ENCODE measurements around the gene MRPL22.
"Not testable (repeated sequence)": the region's sequence is repeated elsewhere in the genome, so short reads cannot be mapped to it uniquely, and the experiment has no call there.

Gene MRPL22

GRCh38 chr5:154940772-154941620 lies at the start of gene MRPL22:
Gene MRPL22 (plus strand): TSS chr5:154941073. CDS start chr5:154941111, 38 bp downstream.
- DNase-seq (ENCODE audit: low spot score) = peak; percentile 94

DNA sequence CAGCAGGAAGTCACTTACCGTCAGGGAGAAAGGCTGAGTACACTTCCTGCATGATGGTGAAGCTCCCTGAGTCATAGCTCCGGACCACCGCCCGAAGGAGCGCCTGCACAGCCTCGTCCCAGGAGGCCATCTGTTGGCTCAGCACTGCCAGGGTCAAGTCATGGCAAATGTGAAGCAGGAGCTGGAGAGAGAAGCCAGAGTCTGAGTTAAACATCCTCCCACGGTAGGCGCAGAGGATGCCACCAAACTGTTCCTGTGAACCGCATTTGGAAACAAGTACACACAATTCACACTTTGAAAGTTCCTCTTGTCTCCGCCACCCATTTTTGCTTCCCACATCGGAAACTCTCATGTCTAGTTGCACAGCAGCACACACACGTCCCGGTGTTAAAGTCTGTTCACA lies 48.5 kb upstream of the MRPL22 start:
- no peak for DNase-seq (ENCODE audit: low spot score)

GRCh38 chr5:154893381-154893780 lies 47.5 kb upstream of the MRPL22 start:
- DNase-seq (ENCODE audit: low spot score) = no peak

DNA sequence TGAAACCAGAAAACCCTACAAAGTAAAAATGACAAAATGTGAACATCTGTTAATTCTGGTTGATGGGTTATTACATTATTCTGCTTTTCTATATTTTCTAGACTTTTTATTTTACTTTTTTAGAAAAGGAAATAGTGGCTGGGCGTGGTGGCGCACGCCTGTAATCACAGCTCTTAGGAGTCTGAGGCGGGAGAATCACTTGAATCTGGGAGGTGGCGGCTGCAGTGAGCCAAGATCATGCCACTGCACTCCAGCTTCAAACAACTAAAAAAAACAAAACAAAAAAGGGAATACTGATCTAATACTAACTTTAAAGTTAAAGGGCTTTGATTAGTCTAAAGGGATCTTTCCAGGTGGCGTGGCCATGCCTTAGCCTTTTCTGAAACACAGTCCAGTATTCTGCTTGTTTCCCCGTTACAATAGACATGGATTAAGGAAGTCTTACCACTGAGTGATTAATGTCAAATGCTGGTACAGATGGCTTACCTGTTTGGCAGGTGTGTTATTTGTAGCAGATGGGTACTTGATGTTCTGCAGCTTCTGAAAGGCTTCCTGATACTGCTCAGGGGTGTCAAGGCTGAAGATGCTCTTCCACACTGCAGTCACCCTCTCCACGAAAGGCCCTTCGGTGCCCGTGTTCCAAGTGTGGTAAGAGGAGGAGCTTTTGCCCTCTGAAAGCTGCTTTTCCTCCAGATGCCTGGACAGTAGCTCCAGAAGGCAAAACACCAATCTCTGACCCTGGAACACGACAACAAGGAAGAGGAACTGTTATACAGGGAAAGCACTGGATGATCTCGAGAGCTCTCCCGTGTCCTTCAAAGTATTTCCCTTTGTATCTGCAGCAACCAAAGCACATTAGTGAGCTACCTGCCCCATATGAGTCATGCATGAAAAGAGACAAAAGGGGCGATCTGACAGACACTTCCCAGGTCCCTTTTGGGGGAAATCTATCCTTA lies 45.0 kb upstream of the MRPL22 start:
- no peak for DNase-seq (ENCODE audit: low spot score)

DNA sequence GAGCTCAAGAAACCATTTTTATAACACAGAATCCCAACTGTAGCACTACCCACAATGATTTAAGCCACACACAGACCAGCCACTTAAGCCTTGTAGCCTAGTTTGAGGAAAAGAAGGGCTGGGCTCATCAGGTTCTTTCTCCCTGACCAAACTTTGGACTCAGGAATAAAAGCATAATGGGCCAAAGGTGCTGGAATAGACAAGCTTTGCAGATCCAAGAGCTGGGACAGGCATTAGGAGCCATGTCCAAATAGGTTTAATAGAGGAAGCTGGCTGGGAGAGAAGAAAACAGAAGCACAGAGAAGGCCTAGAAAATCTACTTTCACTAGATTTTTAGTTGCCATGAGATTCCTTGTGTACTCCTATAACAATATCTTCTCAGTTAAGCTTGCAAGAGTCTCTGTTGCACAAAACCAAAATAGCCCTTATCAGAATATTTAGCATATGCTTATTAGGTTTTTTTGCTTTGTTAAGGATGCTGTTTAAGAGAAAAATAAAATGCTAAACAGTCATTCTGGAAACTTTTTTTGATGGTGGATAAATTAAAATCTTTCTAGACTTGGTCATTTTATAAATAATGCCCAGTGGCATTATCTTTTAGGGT lies 44.2 kb upstream of the MRPL22 start:
- no peak for DNase-seq (ENCODE audit: low spot score)

DNA sequence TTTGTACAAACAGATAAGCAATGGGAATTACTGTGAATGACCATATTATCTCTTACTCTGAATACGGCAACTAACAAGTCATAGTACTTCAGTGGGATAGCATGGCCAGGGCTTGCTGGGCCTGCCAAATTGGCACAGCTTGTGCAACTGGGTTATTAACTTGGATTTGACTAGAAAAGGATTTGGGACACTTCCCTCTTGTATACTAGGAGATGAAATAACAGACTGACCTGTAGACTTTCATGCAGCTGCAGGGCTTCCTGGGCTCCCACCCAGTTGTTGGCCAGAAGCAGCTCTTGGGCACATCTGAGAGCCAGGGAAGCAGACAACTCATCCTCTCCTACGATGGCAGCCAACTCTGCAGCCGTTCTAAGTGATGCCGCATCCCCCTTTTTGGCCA lies 42.7 kb upstream of the MRPL22 start:
- no peak for DNase-seq (ENCODE audit: low spot score)

DNA sequence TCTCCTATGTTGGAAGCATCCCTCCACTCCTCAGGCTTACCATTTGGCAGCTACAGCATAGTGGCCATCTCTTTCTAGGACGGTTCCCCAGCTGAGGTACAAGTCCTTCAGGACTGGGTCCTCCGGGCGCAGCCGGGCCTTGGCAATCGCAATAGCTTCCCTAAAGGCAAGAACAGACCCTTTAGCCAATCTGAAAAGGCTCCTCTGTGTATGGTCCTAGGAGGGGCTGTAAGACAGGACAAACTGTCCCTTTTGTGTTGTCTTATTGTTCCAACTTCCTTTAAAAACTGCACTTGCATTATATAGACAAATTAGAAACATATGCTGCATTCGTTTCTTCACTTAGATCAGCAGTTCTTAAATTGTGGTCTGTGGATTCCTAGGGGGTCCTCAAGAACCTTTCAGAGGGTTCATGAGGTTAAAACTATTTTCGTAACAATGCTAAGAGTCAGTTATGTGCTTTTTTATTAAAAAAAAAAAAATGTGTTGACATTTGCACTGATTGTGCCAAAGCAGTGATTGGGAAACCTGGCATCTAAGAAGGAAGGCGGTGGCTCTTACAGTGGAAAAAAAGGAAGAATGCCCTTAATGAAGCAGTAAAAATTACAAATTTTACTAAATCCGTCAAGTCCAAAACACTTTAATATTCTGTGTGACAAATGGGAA lies 41.6 kb upstream of the MRPL22 start:
- DNase-seq (ENCODE audit: low spot score) = no peak

DNA sequence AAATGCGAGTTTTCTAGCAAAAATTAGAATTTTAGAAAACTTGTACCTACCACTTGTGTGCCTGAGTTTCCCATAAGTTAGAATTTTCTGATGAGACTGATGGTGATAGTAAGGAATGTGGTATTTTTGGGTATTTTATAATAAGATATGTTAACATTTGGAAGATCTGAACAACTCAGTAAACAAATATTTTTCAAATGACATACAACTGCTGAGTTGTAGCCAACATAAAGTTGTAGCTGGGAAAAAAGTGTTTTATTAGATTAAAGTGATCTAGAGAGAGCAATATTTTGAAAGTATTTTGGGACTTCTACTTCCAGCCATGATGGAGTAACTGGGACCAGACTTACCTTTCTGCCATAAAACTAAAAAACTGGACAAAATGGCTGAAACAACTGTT lies 40.8 kb upstream of the MRPL22 start:
- no peak for DNase-seq (ENCODE audit: low spot score)

GRCh38 chr5:154901276-154901675 lies 39.6 kb upstream of the MRPL22 start:
- DNase-seq (ENCODE audit: low spot score) = no peak

- no peak for DNase-seq (ENCODE audit: low spot score)
Measured at GRCh38 chr5:154901913-154902312, 39.0 kb upstream of the MRPL22 start.

DNA sequence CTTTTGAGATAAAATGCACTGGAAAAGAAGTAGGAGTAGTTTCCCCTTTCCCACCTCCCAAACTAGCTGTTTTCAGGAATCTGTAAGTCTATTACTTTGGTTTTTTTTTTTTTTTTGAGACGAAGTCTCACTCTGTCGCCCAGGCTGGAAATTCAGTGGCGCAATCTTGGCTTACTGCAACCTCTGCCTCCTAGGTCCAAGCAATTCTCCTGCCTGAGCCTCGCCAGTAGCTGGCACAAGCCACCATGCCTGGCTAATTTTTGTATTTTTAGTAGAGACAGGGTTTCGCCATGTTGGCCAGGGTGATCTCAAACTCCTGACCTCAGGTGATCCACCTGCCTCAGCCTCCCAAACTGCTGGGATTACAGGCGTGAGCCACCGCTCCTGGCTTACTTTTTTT lies 35.3 kb upstream of the MRPL22 start:
- DNase-seq (ENCODE audit: low spot score) = not testable (repeated sequence)

DNA sequence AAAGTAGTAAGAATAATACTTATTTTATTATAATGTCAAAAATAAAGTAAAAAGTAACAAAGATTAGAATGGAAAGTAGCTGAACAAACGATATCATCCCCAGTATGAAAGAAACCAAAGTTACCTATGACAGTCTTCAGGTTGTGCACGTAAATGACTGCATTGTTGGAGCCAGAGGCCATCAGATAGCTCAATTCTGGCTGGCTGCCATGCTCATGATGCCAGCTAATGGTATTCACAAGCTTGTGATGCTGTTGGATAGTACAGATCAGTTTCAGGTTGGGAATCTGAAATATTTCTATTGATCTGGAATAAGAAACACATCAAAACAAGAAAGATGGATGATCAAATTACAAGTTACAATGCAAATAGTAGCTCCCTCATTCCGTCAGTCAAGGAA lies 24.0 kb upstream of the MRPL22 start:
- no peak for DNase-seq (ENCODE audit: low spot score)

DNA sequence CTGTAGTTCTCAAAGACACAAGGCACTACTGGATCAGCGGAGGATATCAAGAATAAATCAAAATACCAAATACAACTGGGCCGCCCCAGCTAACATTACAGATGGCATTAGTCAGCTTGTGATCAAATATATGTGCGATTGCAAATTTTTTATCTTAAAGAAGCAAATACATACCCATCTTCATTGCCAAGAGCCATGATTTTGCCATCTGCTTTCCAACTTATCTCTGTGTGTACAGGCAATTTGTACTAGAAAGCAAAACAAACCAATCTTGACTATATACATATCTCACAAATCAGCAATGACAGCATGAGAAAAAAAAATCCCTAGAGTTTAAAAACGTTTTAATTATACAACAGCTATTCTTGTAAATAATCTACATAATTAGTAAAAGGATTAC lies 23.1 kb upstream of the MRPL22 start:
- DNase-seq (ENCODE audit: low spot score) = no peak

DNA sequence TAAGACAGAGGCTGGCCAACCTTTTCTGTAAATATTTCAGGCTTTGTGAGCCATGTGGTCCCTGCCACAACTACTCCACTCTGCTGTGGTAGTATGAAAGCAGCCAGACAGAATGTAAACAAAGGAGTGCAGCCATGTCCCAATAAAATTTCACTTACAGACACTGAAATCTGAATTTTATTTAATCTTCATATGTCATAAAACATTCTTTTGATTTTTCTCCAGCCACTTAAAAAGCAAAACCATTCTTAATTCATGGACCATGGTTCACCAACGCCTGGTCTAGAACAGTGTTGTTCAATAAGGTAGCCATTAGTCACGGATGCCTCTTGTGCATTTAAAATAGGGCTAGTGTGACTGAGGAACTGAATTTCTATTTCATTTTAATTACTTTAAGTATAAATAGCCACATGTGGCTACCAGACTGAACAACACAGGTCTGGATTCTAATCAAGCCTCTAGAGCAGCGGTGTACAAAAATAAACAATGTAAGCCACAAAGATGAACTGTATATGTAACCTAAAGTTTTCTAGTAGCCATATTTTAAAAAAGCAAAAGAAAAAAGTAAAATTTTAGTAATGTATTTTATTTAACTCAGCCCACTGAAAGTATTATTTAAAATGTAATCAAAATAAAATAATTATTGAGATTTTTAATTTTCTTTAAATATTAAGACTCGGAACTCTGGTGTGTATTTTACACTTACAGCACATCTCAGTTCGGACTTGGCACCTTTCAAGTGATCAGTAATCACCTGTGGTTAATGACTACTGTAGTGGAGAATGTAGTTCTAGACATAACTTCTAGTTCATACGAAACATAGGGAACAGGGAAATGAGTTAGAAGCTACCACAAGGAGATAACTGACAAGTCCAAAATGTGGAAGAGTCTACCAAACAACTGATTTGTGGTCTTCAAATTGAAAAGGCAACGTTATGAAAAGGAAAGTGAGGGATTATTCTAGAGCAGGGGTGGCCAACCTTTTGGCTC lies 17.1 kb upstream of the MRPL22 start:
- no peak for DNase-seq (ENCODE audit: low spot score)

DNA sequence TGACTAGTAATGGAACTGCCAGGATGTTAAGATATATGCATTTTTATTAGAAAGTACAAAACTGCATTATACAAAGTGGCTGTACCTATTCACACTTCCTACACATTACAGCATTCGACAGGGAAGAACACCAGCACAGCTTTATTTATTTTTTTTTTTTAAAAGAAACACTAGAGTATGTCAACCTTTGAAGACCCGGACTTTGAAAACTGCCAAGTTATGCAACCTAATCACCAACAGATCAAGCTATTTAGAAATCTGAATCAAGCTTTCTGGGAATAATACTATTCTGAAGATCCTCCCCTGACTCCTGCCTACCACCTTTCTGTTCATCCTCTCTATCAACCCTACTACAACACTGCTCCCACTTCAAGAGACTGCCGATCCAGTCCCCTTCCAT lies 7.3 kb upstream of the MRPL22 start:
- no peak for DNase-seq (ENCODE audit: low spot score)

DNA sequence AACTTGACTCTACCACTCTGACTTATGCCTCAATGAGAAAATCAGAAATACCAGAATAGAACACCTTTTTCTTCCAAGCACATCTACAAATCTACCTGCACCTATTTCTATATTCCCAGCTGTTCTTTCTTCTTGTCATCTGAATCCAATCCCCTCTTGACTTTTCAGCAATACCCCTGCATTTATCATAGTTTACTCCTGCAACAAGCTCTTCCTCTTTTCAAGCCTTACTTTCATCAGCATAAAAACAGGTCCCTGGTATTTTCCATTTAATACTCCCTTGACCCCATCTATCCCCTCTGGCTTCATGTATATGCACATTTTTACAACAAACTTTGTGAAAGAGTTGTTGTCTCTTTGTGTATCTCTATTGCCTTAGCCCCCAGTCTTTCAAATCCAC lies 6.0 kb upstream of the MRPL22 start:
- no peak for DNase-seq (ENCODE audit: low spot score)

GRCh38 chr5:154937186-154937717 lies 3.6 kb upstream of the MRPL22 start:
- no peak for DNase-seq (ENCODE audit: low spot score)

DNA sequence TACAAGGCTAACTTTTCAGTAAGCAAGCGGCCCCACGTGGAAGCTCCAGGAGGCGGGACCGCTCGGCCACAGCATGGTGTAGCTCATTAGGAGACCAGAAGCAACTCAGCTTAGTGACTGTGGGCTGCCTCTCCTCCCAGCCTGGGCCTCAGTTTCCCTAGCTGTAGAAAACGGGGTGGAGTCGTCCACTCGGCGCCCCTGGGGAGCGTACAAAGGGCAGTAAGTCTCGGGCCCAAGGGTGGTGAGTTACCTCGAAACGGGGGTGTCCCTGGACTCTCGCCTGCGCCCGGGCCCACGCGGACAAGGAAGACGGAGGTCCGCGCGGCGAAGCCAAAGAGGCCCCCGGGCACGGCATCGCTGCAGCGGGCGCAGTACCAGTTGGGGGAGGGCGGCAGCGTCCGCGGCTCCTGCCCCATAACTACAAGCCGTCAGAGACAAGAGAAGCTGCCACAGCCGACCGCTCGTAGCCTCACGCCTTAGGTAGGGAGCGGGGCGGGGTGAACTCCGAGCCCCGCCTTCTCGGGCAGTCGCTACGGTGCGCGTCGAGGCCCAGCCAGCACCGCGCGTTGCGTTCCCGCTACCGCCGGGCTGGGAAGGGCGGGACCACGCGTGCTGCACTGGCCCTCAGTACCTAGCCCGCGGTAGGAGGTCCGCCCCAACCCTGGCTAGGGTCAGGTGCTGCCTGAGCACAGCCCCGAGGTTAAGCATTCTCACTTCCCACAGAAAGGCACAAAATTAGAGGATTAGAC lies 3.0 kb upstream of the MRPL22 start, which contains the start of gene GEMIN5:
Gene GEMIN5, minus strand, starts transcription at position 494 of the 749 bp plus-strand sequence. Its CDS starts 78 bp downstream, at position 416.
- peak; percentile 91 for DNase-seq (ENCODE audit: low spot score)

DNA sequence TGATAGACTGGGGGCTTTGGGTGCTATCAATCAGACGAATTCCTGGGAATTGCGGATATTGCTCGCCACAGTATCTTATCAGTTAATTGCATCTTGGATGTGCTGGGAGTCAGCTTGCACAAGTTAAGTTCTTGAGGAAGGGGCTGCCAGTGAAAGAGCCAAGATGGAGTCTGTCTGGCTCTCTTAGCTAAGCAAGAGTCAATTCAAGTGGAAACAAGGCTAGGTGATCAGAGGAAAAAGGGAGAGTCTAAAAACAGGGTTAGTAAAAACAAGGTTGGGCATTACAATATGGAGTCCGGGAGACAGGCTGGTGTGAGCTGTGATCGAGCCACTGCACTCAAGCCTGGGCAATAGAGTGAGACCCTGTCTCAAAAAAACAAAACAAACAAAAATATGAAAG lies 1.5 kb upstream of the MRPL22 start:
- DNase-seq (ENCODE audit: low spot score) = not testable (repeated sequence)

DNA sequence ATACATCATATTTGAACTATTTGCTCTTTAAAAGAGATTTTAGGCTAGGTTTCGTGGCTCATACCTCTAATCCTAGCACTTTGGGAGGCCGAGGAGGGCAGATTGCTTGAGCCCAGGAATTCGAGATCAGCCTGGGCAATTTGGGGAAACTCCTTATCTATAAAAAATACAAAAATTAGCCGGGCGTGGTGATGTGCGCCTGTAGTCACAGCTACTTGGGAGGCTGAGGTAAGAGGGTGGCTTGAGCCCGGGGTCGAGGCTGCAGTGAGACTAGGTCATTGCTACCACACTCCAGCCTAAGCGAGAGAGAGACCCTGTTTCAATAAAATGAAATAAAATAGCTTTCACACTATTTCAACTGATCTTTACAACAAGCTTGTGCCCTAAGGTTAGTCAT lies 500 bp upstream of the MRPL22 start:
- no peak for DNase-seq (ENCODE audit: low spot score)
